Raji (cell line): ENCODE data around the gene L3MBTL2.

ENCODE experiments used
- POLR2A ChIP-seq: IDR thresholded peaks from 2 replicates; pipeline ENCODE4 v1.6.1; 2011; ENCODE audit warnings: low read depth, low read length, control low read depth; ENCODE audit not compliant: insufficient read depth

Gene L3MBTL2

GRCh38 chr22:41245917-41246499, 40.9 kb downstream of the L3MBTL2 start:
- TF ChIP-seq POLR2A: no peak

- TF ChIP-seq POLR2A: no peak
These were observed 42.6 kb downstream of the L3MBTL2 start for GRCh38 chr22:41247703-41248102.

- TF ChIP-seq POLR2A: no peak
These were observed 43.2 kb downstream of the L3MBTL2 start for GRCh38 chr22:41248314-41248713.

GRCh38 chr22:41248758-41249157, 43.6 kb downstream of the L3MBTL2 start:
- TF ChIP-seq POLR2A: no peak

DNA sequence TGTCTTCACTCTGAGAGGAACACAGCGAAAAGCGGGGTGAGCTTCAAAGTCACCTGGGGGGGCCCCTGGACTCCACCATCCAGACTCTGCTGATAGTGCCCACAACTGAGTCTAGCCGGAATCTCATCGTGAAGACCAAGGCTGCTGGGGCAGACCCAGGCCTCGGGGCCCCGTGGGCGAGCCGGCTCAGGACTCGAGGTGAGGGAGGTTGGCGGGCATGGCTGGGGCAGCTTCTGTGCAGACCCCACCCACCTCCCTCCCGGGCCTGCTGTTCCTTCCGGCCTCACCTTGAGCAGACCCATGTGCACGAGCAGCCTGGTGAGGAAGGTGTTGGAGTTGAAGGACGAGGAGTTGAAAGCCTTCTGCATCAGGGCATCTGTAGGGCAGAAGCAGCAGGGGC, 44.3 kb downstream of the L3MBTL2 start:
- TF ChIP-seq POLR2A: no peak

GRCh38 chr22:41250127-41250526, 45.0 kb downstream of the L3MBTL2 start:
- TF ChIP-seq POLR2A: no peak

DNA sequence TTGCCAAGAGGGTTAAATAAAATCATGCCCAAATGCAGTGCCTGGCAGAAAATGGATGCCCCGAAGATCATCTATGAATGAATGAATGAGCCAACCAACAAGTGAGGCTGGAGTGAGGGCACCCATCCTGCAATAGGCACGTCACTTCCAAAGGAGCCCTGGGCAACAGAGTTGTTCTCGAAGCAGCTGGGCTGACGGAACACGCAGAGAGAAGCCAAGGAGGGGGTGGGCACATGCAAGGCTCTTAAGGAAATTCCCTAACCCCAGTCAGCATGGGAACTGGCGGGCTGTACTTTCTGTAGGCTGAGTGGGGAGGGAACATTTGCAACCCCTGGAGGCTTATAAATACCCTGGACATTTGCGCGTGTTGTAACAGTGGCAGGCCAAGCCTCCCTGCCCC, 47.3 kb downstream of the L3MBTL2 start:
- no peak for TF ChIP-seq POLR2A

DNA sequence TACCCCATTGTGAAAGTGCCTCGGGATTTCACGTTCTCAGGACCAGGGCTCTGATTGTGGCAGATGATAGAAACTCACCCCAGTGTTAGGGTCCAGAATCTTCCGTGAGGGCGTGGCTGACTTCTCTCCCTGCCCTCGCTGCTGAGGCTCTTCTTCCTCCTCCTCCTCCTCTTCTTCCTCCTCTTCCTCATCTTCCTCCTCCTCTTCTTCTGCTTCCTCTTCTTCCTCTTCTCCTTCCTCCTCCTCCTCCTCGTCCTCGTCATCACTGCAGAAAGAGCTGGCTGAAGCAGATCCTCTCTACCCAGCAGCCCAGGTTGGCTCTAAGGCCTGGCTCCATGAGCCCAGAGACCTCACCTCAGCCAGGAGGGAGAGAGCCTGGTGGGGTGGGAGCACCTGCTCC, 49.1 kb downstream of the L3MBTL2 start:
- no peak for TF ChIP-seq POLR2A

DNA sequence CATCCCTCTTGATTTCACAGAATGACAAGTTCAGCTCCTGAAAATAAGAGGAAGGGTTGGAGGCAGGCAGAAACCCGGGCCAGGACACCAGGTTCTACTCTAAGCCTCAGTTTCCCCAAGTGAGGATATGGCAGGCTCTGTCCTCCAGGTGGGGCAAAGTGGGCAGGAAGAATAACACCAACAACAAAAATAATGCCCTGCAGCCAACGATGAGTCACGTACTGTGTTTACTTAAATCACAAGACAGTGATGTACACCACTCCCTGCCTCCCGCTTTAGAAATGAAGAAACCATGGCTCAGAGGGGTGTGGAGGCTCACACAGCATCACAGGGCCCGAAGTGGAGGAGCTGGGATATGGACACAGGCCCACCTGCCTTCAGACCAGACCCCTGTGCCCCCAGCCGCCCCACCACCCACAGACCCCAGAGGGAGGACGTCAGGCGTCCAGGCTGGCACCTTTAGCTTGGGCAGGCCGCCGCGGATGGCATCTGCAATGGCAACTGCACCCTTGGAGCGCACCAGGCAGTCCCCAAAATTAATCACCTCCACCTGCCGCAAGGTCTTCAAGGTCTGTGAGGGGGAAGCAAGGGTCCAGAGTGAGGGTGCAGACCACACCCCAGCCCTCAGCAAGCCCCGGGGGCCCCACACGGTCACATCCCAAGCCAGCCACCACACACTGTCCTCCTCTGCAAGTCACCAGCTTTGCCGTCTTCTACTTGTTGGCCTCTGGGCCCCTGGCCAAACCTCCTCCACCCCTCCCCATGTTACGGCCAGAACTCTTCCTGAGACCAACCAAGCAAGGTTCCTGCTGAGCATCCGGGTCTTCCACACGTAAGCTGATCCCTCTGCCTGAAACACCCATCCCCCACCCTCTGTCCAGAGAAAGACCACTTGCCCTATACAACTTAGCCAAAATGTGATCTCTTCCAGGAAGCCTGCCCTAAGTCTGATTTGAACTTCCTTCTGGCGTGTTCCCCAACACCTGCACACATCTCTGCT, 51.4 kb downstream of the L3MBTL2 start:
- TF ChIP-seq POLR2A: no peak

GRCh38 chr22:41257696-41258095, 52.6 kb downstream of the L3MBTL2 start:
- TF ChIP-seq POLR2A: no peak

GRCh38 chr22:41260871-41261270, 55.8 kb downstream of the L3MBTL2 start:
- no peak for TF ChIP-seq POLR2A

DNA sequence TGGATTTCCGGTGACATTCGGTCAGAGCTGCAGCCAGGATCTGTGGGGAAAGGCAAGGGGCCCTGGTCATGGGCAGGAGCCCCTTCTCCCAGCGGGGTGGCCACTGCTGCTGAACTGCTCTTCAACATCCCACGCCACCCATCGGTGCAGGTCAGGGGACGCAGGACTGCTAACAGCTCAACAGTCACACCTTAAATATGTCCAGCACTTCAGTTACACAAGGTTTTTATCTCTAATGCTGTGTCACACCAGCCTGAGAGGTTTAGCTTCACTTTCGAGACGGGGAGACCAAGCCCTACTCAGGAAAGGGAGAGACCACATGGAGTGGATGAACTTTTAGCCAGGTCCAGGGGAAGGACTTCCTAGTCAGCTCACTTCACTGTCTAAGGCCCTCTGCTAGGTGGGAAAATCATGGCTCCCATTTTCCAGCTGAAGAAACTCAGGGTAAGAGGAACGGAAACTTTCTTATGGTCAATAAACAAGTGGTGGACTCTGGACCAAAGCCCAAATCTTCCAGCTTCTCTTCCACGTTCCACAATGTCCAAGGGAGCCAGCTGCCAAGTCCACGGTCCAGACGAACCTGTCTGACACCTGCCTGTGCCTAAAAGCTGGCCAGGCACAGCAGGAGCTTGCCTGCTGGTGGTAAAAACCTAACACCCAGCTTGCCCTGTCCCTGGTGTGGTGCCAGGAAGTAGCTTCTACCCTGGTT, 56.6 kb downstream of the L3MBTL2 start:
- TF ChIP-seq POLR2A: no peak

GRCh38 chr22:41262250-41262765, 57.2 kb downstream of the L3MBTL2 start:
- no peak for TF ChIP-seq POLR2A

DNA sequence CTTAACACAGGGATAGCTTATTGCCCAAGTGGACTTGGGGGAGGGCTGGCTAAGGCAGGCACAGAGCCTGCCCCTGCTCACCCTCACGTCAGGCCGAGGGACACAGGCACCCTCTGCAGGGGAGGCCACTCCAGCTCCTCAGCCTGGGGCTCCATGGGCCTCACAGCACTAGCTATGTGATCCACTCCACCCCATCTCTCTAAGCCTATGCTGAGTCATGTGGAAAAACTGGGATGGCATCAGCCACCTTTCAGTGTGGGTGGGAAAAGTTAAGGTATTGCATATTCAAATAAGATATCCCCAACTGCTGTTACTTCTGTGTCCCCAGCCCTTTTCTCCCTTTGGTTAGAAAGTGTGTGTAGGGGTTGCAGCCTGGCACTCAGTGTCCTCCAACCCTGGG, 58.6 kb downstream of the L3MBTL2 start:
- no peak for TF ChIP-seq POLR2A

- TF ChIP-seq POLR2A: no peak
These were observed 59.4 kb downstream of the L3MBTL2 start for GRCh38 chr22:41264408-41264941.
